Fibroblast of lung (primary cell): ENCODE results near the gene AGRN.
"Not testable (repeated sequence)": the region's sequence is repeated elsewhere in the genome, so short reads cannot be mapped to it uniquely, and the experiment has no call there.

Source experiments
- EZH2 ChIP-seq: IDR thresholded peaks from 2 replicates; pipeline ENCODE4 v1.5.1; 2012; ENCODE audit warnings: low read length, control low read depth, mild to moderate bottlenecking; ENCODE audit errors: missing control alignments
- TF ChIP-seq, protein P1 (sequence below), 2 donors: IDR thresholded peaks in 1 of 2; conservative IDR thresholded peaks in 1 of 2; 1 replicate in 1 of 2; 2 replicates in 1 of 2; pipeline ENCODE4 v1.5.1; 2011 to 2012; ENCODE audit warnings: low read length in 2 of 2, control low read depth in 1 of 2, inconsistent platforms in 1 of 2, low read depth in 1 of 2, mild to moderate bottlenecking in 1 of 2

DNA sequence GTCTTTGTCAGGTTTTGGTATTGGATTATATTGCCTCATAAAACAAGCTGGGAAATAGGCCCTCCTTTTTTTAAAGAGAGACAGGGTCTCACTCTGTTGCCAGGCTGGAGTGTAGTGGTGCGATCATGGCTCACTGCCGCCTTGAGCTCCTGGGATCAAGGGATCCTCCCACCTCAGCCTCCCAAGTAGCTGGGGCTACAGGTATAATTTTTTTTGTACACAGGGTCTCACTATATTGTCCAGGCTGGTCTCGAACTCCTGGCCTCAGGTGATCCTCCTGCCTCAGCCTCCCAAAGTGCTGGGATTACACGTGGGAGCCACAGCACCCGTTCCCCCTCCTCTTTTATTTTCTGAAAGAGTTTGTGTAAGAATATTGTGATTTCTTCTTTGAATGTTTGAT lies 76.2 kb downstream of the AGRN start:
- TF ChIP-seq, protein P1, sequence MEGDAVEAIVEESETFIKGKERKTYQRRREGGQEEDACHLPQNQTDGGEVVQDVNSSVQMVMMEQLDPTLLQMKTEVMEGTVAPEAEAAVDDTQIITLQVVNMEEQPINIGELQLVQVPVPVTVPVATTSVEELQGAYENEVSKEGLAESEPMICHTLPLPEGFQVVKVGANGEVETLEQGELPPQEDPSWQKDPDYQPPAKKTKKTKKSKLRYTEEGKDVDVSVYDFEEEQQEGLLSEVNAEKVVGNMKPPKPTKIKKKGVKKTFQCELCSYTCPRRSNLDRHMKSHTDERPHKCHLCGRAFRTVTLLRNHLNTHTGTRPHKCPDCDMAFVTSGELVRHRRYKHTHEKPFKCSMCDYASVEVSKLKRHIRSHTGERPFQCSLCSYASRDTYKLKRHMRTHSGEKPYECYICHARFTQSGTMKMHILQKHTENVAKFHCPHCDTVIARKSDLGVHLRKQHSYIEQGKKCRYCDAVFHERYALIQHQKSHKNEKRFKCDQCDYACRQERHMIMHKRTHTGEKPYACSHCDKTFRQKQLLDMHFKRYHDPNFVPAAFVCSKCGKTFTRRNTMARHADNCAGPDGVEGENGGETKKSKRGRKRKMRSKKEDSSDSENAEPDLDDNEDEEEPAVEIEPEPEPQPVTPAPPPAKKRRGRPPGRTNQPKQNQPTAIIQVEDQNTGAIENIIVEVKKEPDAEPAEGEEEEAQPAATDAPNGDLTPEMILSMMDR (conservative IDR thresholded peaks at IDR 0.05 in 1 of 2, IDR thresholded peaks at IDR 0.05 in 1 of 2; ENCODE audit: low read depth in 1 of 2, low read length in 2 of 2): not testable (repeated sequence)
- TF ChIP-seq EZH2: not testable (repeated sequence)
